ENCODE data around the gene F10.

- TF ChIP-seq CTCF (IDR thresholded peaks at IDR 0.05), result no peak
- no peak for TF ChIP-seq POLR2A (IDR thresholded peaks at IDR 0.05)
Observed at GRCh38 chr13:113103646-113104045, 19.0 kb upstream of the F10 start.

Measured in prostate gland (tissue), 2 donors.